CD14-positive monocyte (primary cell): Measurements from ENCODE around the gene SUSD4. TPM values are rescaled to one million over a fixed set of nuclear protein-coding genes. Genes with fewer than 3 reads are reported as not detected.
A peak's percentile ranks its signal among the peaks of the same experiment; 100 is the strongest.

ENCODE experiments used
- DNase-seq, 3 donors: peaks; one replicate each; pipeline ENCODE4 v3.0.0-alpha.2; 2011 to 2022
- H2AFZ ChIP-seq: 2 replicates; pipeline ENCODE4 v1.6.0; 2012; ENCODE audit warnings: mild to moderate bottlenecking, low read depth, low read length, inconsistent platforms; ENCODE audit not compliant: insufficient read depth, poor library complexity, severe bottlenecking
- H3K27ac ChIP-seq, 2 donors: 1 replicate in 1 of 2; 2 replicates in 1 of 2; pipeline ENCODE4 v1.5.1; 2012 to 2013; ENCODE audit warnings: low read length in 2 of 2, control low read depth in 1 of 2, inconsistent platforms in 1 of 2, low read depth in 1 of 2, mild to moderate bottlenecking in 1 of 2
- H3K27me3 ChIP-seq, 2 donors: one replicate each; pipeline versions ENCODE4 v1.6.0 to v1.6.1; 2011 to 2013; ENCODE audit warnings: low read length in 2 of 2; ENCODE audit not compliant: control insufficient read depth in 2 of 2, insufficient read depth in 2 of 2
- H3K36me3 ChIP-seq, 2 donors: replicated peaks in 1 of 2; 1 replicate in 1 of 2; 2 replicates in 1 of 2; pipeline versions ENCODE4 v1.5.1 to v1.6.1; 2012 to 2013; ENCODE audit warnings: low read length in 2 of 2, control low read depth in 1 of 2, inconsistent platforms in 1 of 2, mild to moderate bottlenecking in 1 of 2; ENCODE audit not compliant: insufficient read depth in 2 of 2, control insufficient read depth in 1 of 2
- H3K4me1 ChIP-seq, 2 donors: 1 replicate in 1 of 2; 2 replicates in 1 of 2; pipeline versions ENCODE4 v1.5.1 to v1.6.1; 2012 to 2013; ENCODE audit warnings: low read length in 2 of 2, control low read depth in 1 of 2, inconsistent platforms in 1 of 2, mild to moderate bottlenecking in 1 of 2, moderate library complexity in 1 of 2; ENCODE audit not compliant: insufficient read depth in 2 of 2, control insufficient read depth in 1 of 2
- H3K4me2 ChIP-seq: replicated peaks from 2 replicates; pipeline ENCODE3; 2012; ENCODE audit warnings: low read length, moderate library complexity, mild to moderate bottlenecking; ENCODE audit not compliant: poor library complexity, severe bottlenecking; ENCODE audit errors: extremely low read depth
- H3K4me3 ChIP-seq, 3 experiments: fragments of 200-600 bp in 1 of 3; sonication (generic) in 1 of 3; replicated peaks in 1 of 3; 1 replicate in 2 of 3; 2 replicates in 1 of 3; pipeline ENCODE4 v1.5.1; 2011 to 2013; ENCODE audit warnings: low read length in 3 of 3, mild to moderate bottlenecking in 3 of 3, control low read depth in 2 of 3, low read depth in 2 of 3, inconsistent platforms in 1 of 3, moderate library complexity in 1 of 3
- H3K79me2 ChIP-seq: 2 replicates; pipeline ENCODE4 v1.6.0; 2012; ENCODE audit warnings: mild to moderate bottlenecking, control low read depth, inconsistent platforms, low read length, moderate library complexity; ENCODE audit not compliant: insufficient read depth
- H3K9ac ChIP-seq: 2 replicates; pipeline ENCODE4 v1.6.0; 2017; ENCODE audit warnings: low read length, mild to moderate bottlenecking; ENCODE audit not compliant: insufficient read depth, poor library complexity, severe bottlenecking
- H3K9me3 ChIP-seq, 2 donors: replicated peaks in 1 of 2; 1 replicate in 1 of 2; 2 replicates in 1 of 2; pipeline versions ENCODE4 v1.5.1 to v1.6.1; 2012 to 2013; ENCODE audit warnings: low read length in 2 of 2, control low read depth in 1 of 2; ENCODE audit not compliant: control insufficient read depth in 1 of 2, insufficient read depth in 1 of 2
- H4K20me1 ChIP-seq: 2 replicates; pipeline ENCODE4 v1.6.0; 2012; ENCODE audit warnings: mild to moderate bottlenecking, low read length, control low read depth, moderate library complexity; ENCODE audit not compliant: insufficient read depth
- H3K27ac Mint-ChIP-seq, 7 donors: one replicate each; pipeline ENCODE4 v1.8.0; 2020; ENCODE audit warnings: mild to moderate bottlenecking in 7 of 7, mixed read lengths in 7 of 7, moderate library complexity in 6 of 7, inconsistent platforms in 2 of 7
- H3K27me3 Mint-ChIP-seq, 3 donors: one replicate each; pipeline ENCODE4 v1.8.0; 2021 to 2022; ENCODE audit warnings: low read depth in 3 of 3, mild to moderate bottlenecking in 3 of 3, mixed read lengths in 3 of 3, moderate library complexity in 3 of 3, inconsistent platforms in 1 of 3
- H3K36me3 Mint-ChIP-seq, 2 donors: one replicate each; pipeline ENCODE4 v1.8.0; 2020; ENCODE audit warnings: mixed read lengths in 2 of 2, inconsistent platforms in 1 of 2, mild to moderate bottlenecking in 1 of 2
- H3K4me1 Mint-ChIP-seq: one replicate; pipeline ENCODE4 v1.8.0; 2020; ENCODE audit warnings: mild to moderate bottlenecking, mixed read lengths
- H3K4me3 Mint-ChIP-seq, 2 donors: one replicate each; pipeline ENCODE4 v1.8.0; 2020; ENCODE audit warnings: mild to moderate bottlenecking in 2 of 2, mixed read lengths in 2 of 2, moderate library complexity in 1 of 2
- H3K9me3 Mint-ChIP-seq, 7 donors: one replicate each; pipeline ENCODE4 v1.8.0; 2020 to 2022; ENCODE audit warnings: mixed read lengths in 7 of 7, mild to moderate bottlenecking in 6 of 7, moderate library complexity in 6 of 7, inconsistent platforms in 2 of 7
- CTCF ChIP-seq: fragments of 200-600 bp; IDR thresholded peaks from one replicate; pipeline ENCODE4 v1.8.0; 2022; ENCODE audit warnings: antibody characterized with exemption, mild to moderate bottlenecking
- WGBS: methylation state at CpG from one replicate; pipeline ENCODE4 v1.1.5; 2013; ENCODE audit warnings: missing lambda C conversion rate; ENCODE audit not compliant: insufficient coverage; 5-methylcytosine and 5-hydroxymethylcytosine counted together
- intact Hi-C, 2 donors: fragments of 100-400 bp; cut with micrococcal nuclease; formaldehyde crosslinking; loops; one replicate each; pipeline versions ENCODE4 v1.15.0 to v1.15.1; 2023
- polyA plus RNA-seq, 3 donors: library from polyadenylated mRNA; depleted of rRNA in 1 of 3; unstranded in 2 of 3; stranded (reverse) in 1 of 3; fragments of 300-500 nt in 2 of 3; fragments of >200 nt in 1 of 3; fragmentation: Illumina TruSeq in 2 of 3; gene quantifications; 1 replicate in 2 of 3; 2 replicates in 1 of 3; pipeline ENCODE4 v1.2.3, GENCODE V29; 2012 to 2021

SUSD4 gene
- polyA plus RNA-seq, 3 donors = 0.34 to 0.92 (median 0.50) TPM

- Mint-ChIP-seq H3K9me3 (peaks cover 0 to under 1% (median 0%) of the 10 kb centered on the region in 7 donors), H3K4me1 (peaks cover 30% of the 10 kb centered on the region), H3K27ac (peak overlapping the region in 3 of 7 donors; percentile 5 to 92 (median 30)), H3K27me3 (peaks cover 0 to 5% (median 1%) of the 10 kb centered on the region in 3 donors), H3K4me3 (no peak overlapping the region), H3K36me3 (no peaks in the 10 kb centered on the region)
- intact Hi-C loops = no loop called here
- Histone ChIP-seq H3K36me3 (no peaks in the 10 kb centered on the region), H3K9ac (no peak overlapping the region), H4K20me1 (no peaks in the 10 kb centered on the region), H3K4me1 (peaks cover 21 to 32% of the 10 kb centered on the region in 2 donors), H3K9me3 (no peaks in the 10 kb centered on the region), H3K4me2 (no peak overlapping the region), H2AFZ (no peak overlapping the region), H3K4me3 (peak overlapping the region in 1 of 3 experiments; percentile 3), H3K79me2 (no peaks in the 10 kb centered on the region), H3K27me3 (no peaks in the 10 kb centered on the region), H3K27ac (no peak overlapping the region)
- peak in 1 of 3 donors; percentile 29 for DNase-seq
- 50% methylated on average over 2 of the region's 5 CpGs for WGBS
- no peak for TF ChIP-seq CTCF
Observed at GRCh38 chr1:223188618-223189356, 175.2 kb downstream of the SUSD4 start.

- Histone ChIP-seq H3K36me3 (no peaks in the 10 kb centered on the region), H3K27ac (no peak overlapping the region), H3K4me3 (no peak overlapping the region), H4K20me1 (no peaks in the 10 kb centered on the region), H3K4me2 (no peak overlapping the region), H2AFZ (no peak overlapping the region), H3K4me1 (peaks cover 33 to 52% of the 10 kb centered on the region in 2 donors), H3K27me3 (no peaks in the 10 kb centered on the region), H3K9me3 (no peaks in the 10 kb centered on the region), H3K79me2 (no peaks in the 10 kb centered on the region), H3K9ac (no peak overlapping the region)
- Mint-ChIP-seq H3K4me1 (peaks cover 50% of the 10 kb centered on the region), H3K4me3 (no peak overlapping the region), H3K36me3 (no peaks in the 10 kb centered on the region), H3K9me3 (no peaks in the 10 kb centered on the region), H3K27ac (no peak overlapping the region), H3K27me3 (peaks cover 0 to 2% (median under 1%) of the 10 kb centered on the region in 3 donors)
- DNase-seq = no peak
- TF ChIP-seq CTCF = no peak
- intact Hi-C loops = no loop called here
- no CpG with 5 or more reads among the region's 3 CpGs for WGBS
Observed at GRCh38 chr1:223186800-223187199, 177.2 kb downstream of the SUSD4 start.
